ENCODE results near the gene FAM216A.
"Not testable (repeated sequence)": the region's sequence is repeated elsewhere in the genome, so short reads cannot be mapped to it uniquely, and the experiment has no call there.

FAM216A gene

GRCh38 chr12:110516995-110517394 lies 48.4 kb downstream of the FAM216A start:
- peaks cover 6% of the 10 kb centered on the region; the same call in 1 of the 2 replicates for H3F3A ChIP-seq (ENCODE audit: control insufficient read depth, insufficient read depth)
- H4K20me1 ChIP-seq (ENCODE audit: control insufficient read depth, insufficient read depth, low read depth, low read length), result no peaks in the 10 kb centered on the region
- no peak overlapping the region for H3K27ac ChIP-seq (ENCODE audit: low read depth, low read length)
- H3K4me2 ChIP-seq (ENCODE audit: low read length), result no peak overlapping the region
- H3K4me3 ChIP-seq (ENCODE audit: low read length), result no peak overlapping the region
- H3K36me3 ChIP-seq (ENCODE audit: control insufficient read depth, low read length), result no peaks in the 10 kb centered on the region
- H3K27me3 ChIP-seq (ENCODE audit: control insufficient read depth, low read length), result no peaks in the 10 kb centered on the region
- 0 out of 2 replicates have a peak, but pooled peaks cover 3% of the 10 kb centered on the region for H3K4me1 ChIP-seq (ENCODE audit: control insufficient read depth, low read length)
- no peaks in the 10 kb centered on the region for H3K9me3 ChIP-seq (ENCODE audit: control insufficient read depth, insufficient read depth, low read length)
- H3K79me2 ChIP-seq (ENCODE audit: control insufficient read depth, low read length), result no peaks in the 10 kb centered on the region
- H3K9me2 ChIP-seq (replicated peaks; ENCODE audit: control insufficient read depth, low read length), result no peaks in the 10 kb centered on the region
- TF ChIP-seq EZH2phosphoT487 (IDR thresholded peaks at IDR 0.05; ENCODE audit: borderline replicate concordance, low read length) (no peak), CTCF (IDR thresholded peaks at IDR 0.05; ENCODE audit: low read depth, low read length, poor library complexity, severe bottlenecking) (no peak)

- H3K4me2 ChIP-seq (ENCODE audit: low read length); H3K9me3 ChIP-seq (ENCODE audit: control insufficient read depth, insufficient read depth, low read length); H3F3A ChIP-seq (ENCODE audit: control insufficient read depth, insufficient read depth); H3K36me3 ChIP-seq (ENCODE audit: control insufficient read depth, low read length); H3K4me1 ChIP-seq (ENCODE audit: control insufficient read depth, low read length); H3K27ac ChIP-seq (ENCODE audit: low read depth, low read length); H3K9me2 ChIP-seq (replicated peaks; ENCODE audit: control insufficient read depth, low read length); H3K79me2 ChIP-seq (ENCODE audit: control insufficient read depth, low read length); H3K4me3 ChIP-seq (ENCODE audit: low read length); H3K27me3 ChIP-seq (ENCODE audit: control insufficient read depth, low read length); H4K20me1 ChIP-seq (ENCODE audit: control insufficient read depth, insufficient read depth, low read depth, low read length): not testable (repeated sequence)
Measured at GRCh38 chr12:110518014-110518413, 49.4 kb downstream of the FAM216A start.

- H3K79me2 ChIP-seq (ENCODE audit: control insufficient read depth, low read length); H4K20me1 ChIP-seq (ENCODE audit: control insufficient read depth, insufficient read depth, low read depth, low read length); H3K27me3 ChIP-seq (ENCODE audit: control insufficient read depth, low read length); H3K4me2 ChIP-seq (ENCODE audit: low read length); H3K27ac ChIP-seq (ENCODE audit: low read depth, low read length); H3K4me3 ChIP-seq (ENCODE audit: low read length); H3F3A ChIP-seq (ENCODE audit: control insufficient read depth, insufficient read depth); H3K9me2 ChIP-seq (replicated peaks; ENCODE audit: control insufficient read depth, low read length); H3K4me1 ChIP-seq (ENCODE audit: control insufficient read depth, low read length); H3K36me3 ChIP-seq (ENCODE audit: control insufficient read depth, low read length); H3K9me3 ChIP-seq (ENCODE audit: control insufficient read depth, insufficient read depth, low read length): not testable (repeated sequence)
Measured at GRCh38 chr12:110520876-110521712, 52.4 kb downstream of the FAM216A start.

- no peak overlapping the region for H3K4me3 ChIP-seq (ENCODE audit: low read length)
- no peaks in the 10 kb centered on the region for H3K9me2 ChIP-seq (replicated peaks; ENCODE audit: control insufficient read depth, low read length)
- H3K4me2 ChIP-seq (ENCODE audit: low read length), result no peak overlapping the region
- peaks cover 11% of the 10 kb centered on the region; the same call in 1 of the 2 replicates for H3F3A ChIP-seq (ENCODE audit: control insufficient read depth, insufficient read depth)
- H3K4me1 ChIP-seq (ENCODE audit: control insufficient read depth, low read length), result peaks cover 38% of the 10 kb centered on the region
- H3K9me3 ChIP-seq (ENCODE audit: control insufficient read depth, insufficient read depth, low read length), result no peaks in the 10 kb centered on the region
- no peaks in the 10 kb centered on the region for H3K27me3 ChIP-seq (ENCODE audit: control insufficient read depth, low read length)
- H3K36me3 ChIP-seq (ENCODE audit: control insufficient read depth, low read length), result peaks cover 17% of the 10 kb centered on the region
- H3K27ac ChIP-seq (ENCODE audit: low read depth, low read length), result no peak overlapping the region
- H4K20me1 ChIP-seq (ENCODE audit: control insufficient read depth, insufficient read depth, low read depth, low read length), result no peaks in the 10 kb centered on the region
- TF ChIP-seq EZH2phosphoT487 (IDR thresholded peaks at IDR 0.05; ENCODE audit: borderline replicate concordance, low read length) (no peak), CTCF (IDR thresholded peaks at IDR 0.05; ENCODE audit: low read depth, low read length, poor library complexity, severe bottlenecking) (no peak)
- no peaks in the 10 kb centered on the region; the same call in 1 of the 2 replicates for H3K79me2 ChIP-seq (ENCODE audit: control insufficient read depth, low read length)
Measured at GRCh38 chr12:110528277-110528839, 59.7 kb downstream of the FAM216A start.
